Endothelial cell of umbilical vein (primary cell): ENCODE measurements around the gene LY6G6C. TPM values are rescaled to one million over a fixed set of nuclear protein-coding genes. Genes with fewer than 3 reads are reported as not detected.

Experiments
- BruUV-seq: library from RNA; stranded (reverse); fragments of 400-500 nt; replicated peaks from 2 replicates; lab custom pipeline; 2021; lab: Mats Ljungman, UMichigan
- CTCF ChIA-PET: fragments of 300-600, 350-600 bp; sonication (Branson Sonifier 250); formaldehyde crosslinking; loops from one replicate; lab custom pipeline; 2021; ENCODE audit warnings: antibody characterized with exemption, inconsistent platforms; lab: Charles Lee
- POLR2A ChIA-PET: fragments of 300-600, 350-600 bp; sonication (Branson Sonifier 250); formaldehyde crosslinking; loops from one replicate; lab custom pipeline; 2021; ENCODE audit warnings: antibody characterized with exemption, inconsistent platforms; lab: Charles Lee
- DNase-seq: peaks from one replicate; pipeline ENCODE4 v3.0.0-alpha.2; 2011; ENCODE audit warnings: low read depth, low spot score
- FAIRE-seq: peaks from 2 replicates; lab custom pipeline; 2011; peaks lifted over from hg19 to GRCh38; lab: Jason Lieb, UNC
- H2AFZ ChIP-seq: 2 replicates; pipeline ENCODE4 v1.6.0; 2012; ENCODE audit warnings: low read depth, low read length, control low read depth, inconsistent platforms
- H3K27ac ChIP-seq: 2 replicates; pipeline ENCODE4 v1.5.1; 2011; ENCODE audit warnings: low read depth, mild to moderate bottlenecking, control low read depth, low read length, moderate library complexity; ENCODE audit not compliant: insufficient read depth
- H3K27me3 ChIP-seq, 2 experiments: 2 replicates each; pipeline versions ENCODE4 v1.6.0 to v1.6.1; 2011; ENCODE audit warnings: low read length in 2 of 2, mixed read lengths in 1 of 2; ENCODE audit not compliant: control insufficient read depth in 2 of 2, insufficient read depth in 2 of 2
- H3K36me3 ChIP-seq, 2 experiments: 2 replicates in 1 of 2; 3 replicates in 1 of 2; pipeline ENCODE4 v1.5.1; 2011; ENCODE audit warnings: low read length in 2 of 2, mild to moderate bottlenecking in 1 of 2, moderate library complexity in 1 of 2; ENCODE audit not compliant: control insufficient read depth in 2 of 2, insufficient read depth in 2 of 2; ENCODE audit errors: extremely low read depth in 1 of 2
- H3K4me1 ChIP-seq: 3 replicates; pipeline ENCODE4 v1.5.1; 2011; ENCODE audit warnings: mild to moderate bottlenecking, low read length; ENCODE audit not compliant: control insufficient read depth, insufficient read depth; ENCODE audit errors: extremely low read depth
- H3K4me2 ChIP-seq: 2 replicates; pipeline ENCODE4 v1.6.1; 2011; ENCODE audit warnings: low read length, control low read depth, mixed read lengths; ENCODE audit not compliant: insufficient read depth
- H3K4me3 ChIP-seq, 3 experiments: fragments of 200-600 bp in 1 of 3; sonication (generic), shearing (Covaris generic) in 1 of 3; replicated peaks in 1 of 3; 2 replicates each; pipeline ENCODE4 v1.5.1; 2011 to 2016; ENCODE audit warnings: control low read depth in 3 of 3, low read length in 3 of 3, mild to moderate bottlenecking in 2 of 3, inconsistent platforms in 1 of 3, low read depth in 1 of 3, moderate library complexity in 1 of 3; ENCODE audit not compliant: insufficient read depth in 1 of 3
- H3K79me2 ChIP-seq: 2 replicates; pipeline ENCODE4 v1.6.0; 2012; ENCODE audit warnings: low read length, inconsistent platforms; ENCODE audit not compliant: control insufficient read depth, insufficient read depth
- H3K9ac ChIP-seq: replicated peaks from 2 replicates; pipeline ENCODE3; 2011; ENCODE audit warnings: low read length, control low read depth; ENCODE audit not compliant: insufficient read depth; ENCODE audit errors: extremely low read depth
- H3K9me1 ChIP-seq: replicated peaks from 3 replicates; pipeline ENCODE4 v1.6.0; 2011; ENCODE audit warnings: mild to moderate bottlenecking, low read length; ENCODE audit not compliant: control insufficient read depth, insufficient read depth; ENCODE audit errors: extremely low read depth
- H3K9me3 ChIP-seq: replicated peaks from 2 replicates; pipeline ENCODE4 v1.5.1; 2012; ENCODE audit warnings: low read length, inconsistent platforms; ENCODE audit not compliant: control insufficient read depth, insufficient read depth
- H4K20me1 ChIP-seq: replicated peaks from 2 replicates; pipeline ENCODE3; 2011; ENCODE audit warnings: mild to moderate bottlenecking, low read length; ENCODE audit not compliant: control insufficient read depth, insufficient read depth; ENCODE audit errors: extremely low read depth
- CTCF ChIP-seq, 2 donors: IDR thresholded peaks; 1 replicate in 1 of 2; 2 replicates in 1 of 2; pipeline ENCODE4 v1.5.1; 2011; ENCODE audit warnings: low read length in 2 of 2, mild to moderate bottlenecking in 2 of 2, moderate library complexity in 2 of 2, control low read depth in 1 of 2, inconsistent platforms in 1 of 2, low read depth in 1 of 2; ENCODE audit not compliant: insufficient read depth in 1 of 2; ENCODE audit errors: extremely low read depth in 1 of 2
- EZH2 ChIP-seq: IDR thresholded peaks from 2 replicates; pipeline ENCODE4 v1.6.1; 2012; ENCODE audit warnings: borderline replicate concordance, low read depth, mild to moderate bottlenecking, moderate library complexity, low read length, inconsistent platforms; ENCODE audit not compliant: severe bottlenecking
- FOS ChIP-seq: IDR thresholded peaks from 2 replicates; pipeline ENCODE4 v1.6.1; 2011; ENCODE audit warnings: mild to moderate bottlenecking, low read length, moderate library complexity, borderline replicate concordance; ENCODE audit not compliant: insufficient read depth
- GATA2 ChIP-seq: IDR thresholded peaks from 2 replicates; pipeline ENCODE4 v1.7.0; 2011; ENCODE audit warnings: low read depth, mild to moderate bottlenecking, moderate library complexity, mixed read lengths, low read length; ENCODE audit not compliant: insufficient read length, insufficient read depth
- JUN ChIP-seq: IDR thresholded peaks from 2 replicates; pipeline ENCODE4 v1.6.1; 2011; ENCODE audit warnings: borderline replicate concordance, low read depth; ENCODE audit not compliant: insufficient read length, insufficient read depth
- MAX ChIP-seq: IDR thresholded peaks from 2 replicates; pipeline ENCODE4 v1.6.1; 2011; ENCODE audit not compliant: insufficient read depth, insufficient read length
- MYC ChIP-seq: IDR thresholded peaks from one replicate; pipeline ENCODE4 v1.6.1; 2011; ENCODE audit warnings: mild to moderate bottlenecking, low read depth, low read length
- POLR2A ChIP-seq: IDR thresholded peaks from 2 replicates; pipeline ENCODE4 v1.6.1; 2012; ENCODE audit warnings: low read depth, mild to moderate bottlenecking, control low read depth, low read length
- POLR2AphosphoS5 ChIP-seq: IDR thresholded peaks from 2 replicates; pipeline ENCODE4 v1.6.1; 2012; ENCODE audit warnings: low read depth, mild to moderate bottlenecking, control low read depth, low read length, moderate library complexity; ENCODE audit not compliant: insufficient read depth
- dilution Hi-C: fragments of 300-500 bp; cut with MboI; formaldehyde crosslinking; loops from one replicate; pipeline ENCODE4 v1.15.0; 2019; ENCODE audit warnings: low sequenced_read_pairs; ENCODE audit not compliant: extremely low pct_ligation_motif_present
- intact Hi-C: fragments of 100-400 bp; cut with micrococcal nuclease; formaldehyde crosslinking; loops from one replicate; pipeline ENCODE4 v1.10.0; 2022
- polyA plus RNA-seq, 4 experiments: library from polyadenylated mRNA; depleted of rRNA in 3 of 4; stranded (reverse) in 3 of 4; unstranded in 1 of 4; fragments of >200 nt; gene quantifications; 2 replicates each; pipeline versions ENCODE4 v1.2.1 to v1.2.3, GENCODE V29; 2011 to 2012; ENCODE audit warnings: missing spikeins in 1 of 4
- total RNA-seq: library from RNA; stranded (reverse); gene quantifications from 2 replicates; pipeline ENCODE4 v1.2.3, GENCODE V29; 2021

Gene LY6G6C
- total and polyA plus RNA-seq, 2 donors (not counting 3 experiments of a cell fraction or from before 2014, with no cell fraction given): 0.33 TPM; not detected in 1

DNA sequence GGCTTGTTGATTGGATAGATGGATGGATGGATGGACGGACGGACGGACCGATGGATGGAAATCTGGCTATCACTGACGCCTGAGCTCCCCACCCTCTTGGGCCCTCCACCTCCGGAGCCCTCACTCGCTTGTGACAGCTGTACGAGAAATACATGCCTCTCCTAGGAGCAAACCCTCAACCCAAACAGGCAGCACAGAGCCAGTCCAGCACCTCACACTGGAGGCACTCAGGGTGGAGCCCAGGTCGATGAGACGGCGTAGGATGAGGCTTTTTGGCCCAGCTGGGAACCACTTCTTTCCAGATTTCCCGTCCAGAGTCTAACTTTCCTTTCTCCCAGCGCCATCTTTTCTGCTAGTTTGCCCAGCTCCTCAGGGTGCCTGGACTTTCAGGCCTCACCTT is 38.0 kb downstream of the LY6G6C start:
- ChIA-PET POLR2A (no interaction called here), CTCF (interaction anchor here (0.6 to 2.0 kb wide), 4 partner anchors 10 to 146 kb away, joined by 3 to 10 read pairs (median 4); no protein-coding TSS in a partner anchor)
- Histone ChIP-seq H3K4me3 (no peak overlapping the region), H3K27me3 (no peaks in the 10 kb centered on the region), H3K4me2 (no peak overlapping the region), H3K9ac (no peak overlapping the region), H3K36me3 (peaks cover 0 to 20% of the 10 kb centered on the region in 2 experiments), H3K27ac (no peak overlapping the region), H3K4me1 (peaks cover 8% of the 10 kb centered on the region), H3K9me1 (no peaks in the 10 kb centered on the region), H3K9me3 (no peaks in the 10 kb centered on the region), H4K20me1 (no peaks in the 10 kb centered on the region), H3K79me2 (no peaks in the 10 kb centered on the region), H2AFZ (no peak overlapping the region)
- no peak for TF ChIP-seq POLR2AphosphoS5
- TF ChIP-seq FOS: no peak
- TF ChIP-seq EZH2: no peak
- no peak for TF ChIP-seq CTCF (IDR thresholded peaks at IDR 0.05; ENCODE audit: extremely low read depth in 1 of 2, insufficient read depth in 1 of 2, low read depth in 1 of 2, low read length in 2 of 2)
- TF ChIP-seq MYC: no peak
- TF ChIP-seq MAX: no peak
- no peak for TF ChIP-seq JUN
- no peak for TF ChIP-seq GATA2
- no peak for TF ChIP-seq POLR2A
- FAIRE-seq: no peak
- DNase-seq: no peak
- intact Hi-C loops: no loop called here
- BruUV-seq: no TSS peak
- dilution Hi-C loops: no loop called here
